Measurements from ENCODE around the gene MYBPC1. TPM values are rescaled to one million over a fixed set of nuclear protein-coding genes. Genes with fewer than 3 reads are reported as not detected.
A peak's percentile ranks its signal among the peaks of the same experiment; 100 is the strongest.

Gene MYBPC1
- total and polyA plus RNA-seq, 2 of the 13 experiments (the other 11 are each of a cell fraction or from before 2014, with no cell fraction given), result 0.31 to 0.53 TPM

GRCh38 chr12:101599311-101599710, 4.5 kb downstream of the MYBPC1 start (continued):
- TF ChIP-seq TOE1 (CRISPR knock-in tag; IDR thresholded peaks at IDR 0.05) (no peak), NFE2L2 (IDR thresholded peaks at IDR 0.05; ENCODE audit: low read length) (no peak), PITX1 (CRISPR knock-in tag; IDR thresholded peaks at IDR 0.05) (no peak), HOMEZ (CRISPR knock-in tag; IDR thresholded peaks at IDR 0.05; ENCODE audit: low read depth) (no peak), ZNF17 (CRISPR knock-in tag; IDR thresholded peaks at IDR 0.05) (no peak), HOXA5 (CRISPR knock-in tag; IDR thresholded peaks at IDR 0.05) (no peak), SRF (IDR thresholded peaks at IDR 0.05; ENCODE audit: low read depth, low read length) (no peak), ZSCAN9 (CRISPR knock-in tag; IDR thresholded peaks at IDR 0.05; ENCODE audit: borderline replicate concordance) (no peak), KAT2B (IDR thresholded peaks at IDR 0.05; ENCODE audit: borderline replicate concordance, low read depth, low read length) (no peak), NR2F6 (IDR thresholded peaks at IDR 0.05) (peak; percentile 56; the same call in 1 of the 2 replicates), NR2F6 (CRISPR knock-in tag; IDR thresholded peaks at IDR 0.05) (peak; percentile 34; the same call in 1 of the 2 replicates), HDAC2 (CRISPR knock-in tag; IDR thresholded peaks at IDR 0.05) (peak; percentile 35; the same call in 1 of the 2 replicates), ZNF607 (CRISPR knock-in tag; IDR thresholded peaks at IDR 0.05; ENCODE audit: borderline replicate concordance) (no peak), NFKBIZ (CRISPR knock-in tag; IDR thresholded peaks at IDR 0.05) (0 out of 2 replicates have a peak, but pooled peaks have one; percentile 38), ZNF550 (CRISPR knock-in tag; IDR thresholded peaks at IDR 0.05; ENCODE audit: borderline replicate concordance) (no peak), CBFB (CRISPR knock-in tag; IDR thresholded peaks at IDR 0.05) (no peak), CREB1 (IDR thresholded peaks at IDR 0.05) (no peak), CREB1 (CRISPR knock-in tag; IDR thresholded peaks at IDR 0.05) (peak; percentile 54; the same call in 1 of the 2 replicates), ISX (CRISPR knock-in tag; conservative IDR thresholded peaks at IDR 0.05) (no peak), ZNF788 (CRISPR knock-in tag; IDR thresholded peaks at IDR 0.05; ENCODE audit: borderline replicate concordance) (no peak), PHF21A (CRISPR knock-in tag; IDR thresholded peaks at IDR 0.05) (0 out of 2 replicates have a peak, but pooled peaks have one; percentile 34), MLX (CRISPR knock-in tag; IDR thresholded peaks at IDR 0.05) (no peak), GFI1 (CRISPR knock-in tag; IDR thresholded peaks at IDR 0.05; ENCODE audit: borderline replicate concordance) (no peak), NFE2 (CRISPR knock-in tag; IDR thresholded peaks at IDR 0.05) (no peak), FOXP1 (IDR thresholded peaks at IDR 0.05) (no peak), FOXP1 (CRISPR knock-in tag; IDR thresholded peaks at IDR 0.05) (no peak; the same call in 1 of the 2 replicates), SCMH1 (CRISPR knock-in tag; IDR thresholded peaks at IDR 0.05; ENCODE audit: borderline replicate concordance) (no peak), SIN3A (IDR thresholded peaks at IDR 0.05; ENCODE audit: borderline replicate concordance, low read depth, low read length) (no peak), EZH2 (conservative IDR thresholded peaks at IDR 0.05; ENCODE audit: low read depth, low read length) (no peak), ZBTB49 (CRISPR knock-in tag; IDR thresholded peaks at IDR 0.05; ENCODE audit: borderline replicate concordance) (no peak), ZFP36L2 (CRISPR knock-in tag; IDR thresholded peaks at IDR 0.05) (no peak), IKZF1 (IDR thresholded peaks at IDR 0.05) (no peak), ZNF572 (CRISPR knock-in tag; IDR thresholded peaks at IDR 0.05) (no peak), ZNF678 (CRISPR knock-in tag; IDR thresholded peaks at IDR 0.05) (no peak)
